SKM-1 treated with dmso at 0.1 percent for 144 hours (cell line): Measurements from ENCODE around the gene ALG1.
"Not testable (repeated sequence)": the region's sequence is repeated elsewhere in the genome, so short reads cannot be mapped to it uniquely, and the experiment has no call there.

Source experiments
- DNase-seq: peaks from one replicate; lab custom pipeline; 2025; ENCODE audit not compliant: unreplicated experiment; lab: John Stamatoyannopoulos, UW

ALG1 gene

GRCh38 chr16:5097061-5097469 lies 25.4 kb downstream of the ALG1 start:
- not testable (repeated sequence) for DNase-seq

GRCh38 chr16:5097470-5098220 lies 26.0 kb downstream of the ALG1 start, which contains the start of gene EEF2KMT:
Gene EEF2KMT, minus strand, starts transcription at chr16:5097795. Its CDS starts 56 bp downstream, at chr16:5097739.
- peak; percentile 94 for DNase-seq

- peak; percentile 4 for DNase-seq
Measured at GRCh38 chr16:5098221-5099159, 26.8 kb downstream of the ALG1 start.

GRCh38 chr16:5099174-5099573 lies 27.5 kb downstream of the ALG1 start:
- not testable (repeated sequence) for DNase-seq

- not testable (repeated sequence) for DNase-seq
Measured at GRCh38 chr16:5103296-5104032, 31.8 kb downstream of the ALG1 start.

GRCh38 chr16:5105039-5105438 lies 33.4 kb downstream of the ALG1 start:
- DNase-seq, result not testable (repeated sequence)

GRCh38 chr16:5108505-5109158 lies 37.0 kb downstream of the ALG1 start:
- no peak for DNase-seq

GRCh38 chr16:5110933-5111332 lies 39.3 kb downstream of the ALG1 start:
- not testable (repeated sequence) for DNase-seq

GRCh38 chr16:5116780-5117295 lies 45.2 kb downstream of the ALG1 start:
- DNase-seq, result not testable (repeated sequence)

- DNase-seq, result not testable (repeated sequence)
Measured at GRCh38 chr16:5117300-5118087, 45.9 kb downstream of the ALG1 start.

GRCh38 chr16:5131467-5132004 lies 59.9 kb downstream of the ALG1 start:
- DNase-seq, result not testable (repeated sequence)

- DNase-seq, result not testable (repeated sequence)
Measured at GRCh38 chr16:5132915-5133600, 61.4 kb downstream of the ALG1 start.

GRCh38 chr16:5134739-5135452 lies 63.3 kb downstream of the ALG1 start:
- not testable (repeated sequence) for DNase-seq
